Ishikawa (cell line): ENCODE results near the gene ASZ1.

Experiments used
- CEBPB ChIP-seq: IDR thresholded peaks from 2 replicates; pipeline ENCODE4 v1.6.1; 2012
- CREB1 ChIP-seq: IDR thresholded peaks from 2 replicates; pipeline ENCODE4 v1.6.1; 2012; ENCODE audit warnings: low read depth
- EGR1 ChIP-seq: IDR thresholded peaks from 2 replicates; pipeline ENCODE4 v1.6.1; 2012
- EP300 ChIP-seq: IDR thresholded peaks from 2 replicates; pipeline ENCODE4 v1.6.1; 2012; ENCODE audit warnings: borderline replicate concordance
- FOXM1 ChIP-seq: IDR thresholded peaks from 2 replicates; pipeline ENCODE4 v1.6.1; 2012; ENCODE audit warnings: low read depth, borderline replicate concordance
- MAX ChIP-seq: IDR thresholded peaks from 2 replicates; pipeline ENCODE4 v1.6.1; 2012
- NFIC ChIP-seq: IDR thresholded peaks from 2 replicates; pipeline ENCODE4 v1.6.1; 2012
- RAD21 ChIP-seq: IDR thresholded peaks from 2 replicates; pipeline ENCODE4 v1.6.1; 2012; ENCODE audit warnings: low read depth
- REST ChIP-seq: IDR thresholded peaks from 2 replicates; pipeline ENCODE4 v1.6.1; 2012; ENCODE audit warnings: low read depth, mild to moderate bottlenecking
- TAF1 ChIP-seq: IDR thresholded peaks from 2 replicates; pipeline ENCODE4 v1.6.1; 2012; ENCODE audit warnings: low read depth, mild to moderate bottlenecking
- TCF12 ChIP-seq: IDR thresholded peaks from 2 replicates; pipeline ENCODE4 v1.6.1; 2012; ENCODE audit warnings: low read depth
- TEAD4 ChIP-seq: IDR thresholded peaks from 2 replicates; pipeline ENCODE4 v1.6.1; 2012
- USF1 ChIP-seq: IDR thresholded peaks from 2 replicates; pipeline ENCODE4 v1.6.1; 2012
- YY1 ChIP-seq: IDR thresholded peaks from 2 replicates; pipeline ENCODE4 v1.6.1; 2012; ENCODE audit warnings: low read depth
- ZBTB7A ChIP-seq: IDR thresholded peaks from 2 replicates; pipeline ENCODE4 v1.6.1; 2012; ENCODE audit warnings: low read depth

ASZ1 gene

GRCh38 chr7:117350027-117350426, 77.3 kb downstream of the ASZ1 start:
- TF ChIP-seq NFIC = no peak
- no peak for TF ChIP-seq CREB1
- TF ChIP-seq MAX = no peak
- TF ChIP-seq EGR1 = no peak
- TF ChIP-seq EP300 = no peak
- no peak for TF ChIP-seq TCF12
- TF ChIP-seq YY1 = no peak
- no peak for TF ChIP-seq USF1
- TF ChIP-seq ZBTB7A = no peak
- no peak for TF ChIP-seq REST
- TF ChIP-seq TAF1 = no peak
- no peak for TF ChIP-seq RAD21
- no peak for TF ChIP-seq CEBPB
- TF ChIP-seq TEAD4 = no peak
- TF ChIP-seq FOXM1 = no peak

- TF ChIP-seq CREB1 (no peak), TAF1 (no peak), CEBPB (no peak), USF1 (no peak), TEAD4 (no peak), MAX (no peak), FOXM1 (no peak), TCF12 (no peak), ZBTB7A (no peak), RAD21 (no peak), REST (no peak), YY1 (no peak), EGR1 (no peak), EP300 (no peak), NFIC (no peak)
Observed at GRCh38 chr7:117349570-117349969, 77.7 kb downstream of the ASZ1 start.

- TF ChIP-seq YY1 (no peak), RAD21 (no peak), REST (no peak), EGR1 (no peak), MAX (no peak)
Observed at GRCh38 chr7:117347962-117348672, 79.2 kb downstream of the ASZ1 start.

- TF ChIP-seq FOXM1 = no peak
- no peak for TF ChIP-seq REST
- no peak for TF ChIP-seq NFIC
- no peak for TF ChIP-seq ZBTB7A
- no peak for TF ChIP-seq MAX
- no peak for TF ChIP-seq EP300
- no peak for TF ChIP-seq RAD21
- TF ChIP-seq TCF12 = no peak
- TF ChIP-seq TAF1 = no peak
Observed at GRCh38 chr7:117347480-117347879, 79.8 kb downstream of the ASZ1 start.
